OCI-LY1 (cell line): ENCODE data around the gene ABCB9.

Source experiments
- CTCF ChIP-seq: fragments of 200-600 bp; sonication (generic), shearing (Covaris generic); IDR thresholded peaks from 2 replicates; pipeline ENCODE4 v1.5.1; 2017; ENCODE audit warnings: mild to moderate bottlenecking, antibody characterized with exemption, low read length, moderate library complexity, mixed read lengths
- EZH2 ChIP-seq: fragments of 200-600 bp; sonication (generic), shearing (Covaris generic); IDR thresholded peaks from 2 replicates; pipeline ENCODE4 v1.8.0; 2017; ENCODE audit warnings: borderline replicate concordance, mixed run types, mild to moderate bottlenecking, antibody characterized with exemption, low read length, moderate library complexity, mixed read lengths

DNA sequence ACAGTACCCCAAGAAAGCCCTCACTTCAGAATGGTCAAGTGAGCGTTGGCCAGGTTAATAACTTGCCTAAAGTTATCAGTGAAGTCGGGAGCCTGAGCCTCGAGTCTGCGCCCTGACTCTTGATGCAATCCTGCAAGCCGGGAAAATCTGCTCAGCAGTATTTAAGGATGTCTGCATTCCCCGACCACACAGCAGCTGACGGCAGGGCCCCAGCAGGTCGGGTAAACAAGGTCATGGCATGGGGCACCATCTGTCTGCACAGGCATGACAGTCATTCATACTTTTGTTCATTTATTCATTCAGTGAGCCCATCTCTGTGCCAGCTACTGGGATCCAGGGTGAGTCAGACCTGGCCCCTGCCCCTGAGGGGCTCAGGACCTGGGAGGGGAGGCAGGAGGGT is 11.1 kb downstream of the ABCB9 start:
- TF ChIP-seq CTCF (no peak), EZH2 (no peak)
